Mucosa of rectum (tissue), 2 donors: ENCODE results near the gene FYN.

Source experiments
- H3K27ac ChIP-seq, 2 donors: one replicate each; pipeline ENCODE4 v1.7.0; 2013; ENCODE audit warnings: inconsistent platforms in 2 of 2, low read depth in 2 of 2, low read length in 2 of 2
- H3K27me3 ChIP-seq, 2 donors: one replicate each; pipeline ENCODE4 v1.7.0; 2013; ENCODE audit warnings: low read length in 2 of 2; ENCODE audit not compliant: control insufficient read depth in 2 of 2, insufficient read depth in 2 of 2
- H3K36me3 ChIP-seq, 2 donors: one replicate each; pipeline ENCODE4 v1.7.0; 2013; ENCODE audit warnings: low read length in 2 of 2; ENCODE audit not compliant: control insufficient read depth in 2 of 2, insufficient read depth in 2 of 2
- H3K4me1 ChIP-seq, 2 donors: one replicate each; pipeline ENCODE4 v1.7.0; 2013; ENCODE audit warnings: low read length in 2 of 2, mild to moderate bottlenecking in 1 of 2; ENCODE audit not compliant: control insufficient read depth in 2 of 2, insufficient read depth in 2 of 2
- H3K4me3 ChIP-seq, 2 donors: one replicate each; pipeline ENCODE4 v1.7.0; 2013; ENCODE audit warnings: low read length in 2 of 2
- H3K9ac ChIP-seq, 2 donors: one replicate each; pipeline ENCODE4 v1.7.0; 2013; ENCODE audit warnings: low read length in 2 of 2, low read depth in 1 of 2, mild to moderate bottlenecking in 1 of 2
- H3K9me3 ChIP-seq, 2 donors: one replicate each; pipeline ENCODE4 v1.7.0; 2013; ENCODE audit warnings: low read length in 2 of 2; ENCODE audit not compliant: control insufficient read depth in 2 of 2
- donor health status: healthy.
- donor health status: Normal muscosa, but diverticular disease.

FYN gene

DNA sequence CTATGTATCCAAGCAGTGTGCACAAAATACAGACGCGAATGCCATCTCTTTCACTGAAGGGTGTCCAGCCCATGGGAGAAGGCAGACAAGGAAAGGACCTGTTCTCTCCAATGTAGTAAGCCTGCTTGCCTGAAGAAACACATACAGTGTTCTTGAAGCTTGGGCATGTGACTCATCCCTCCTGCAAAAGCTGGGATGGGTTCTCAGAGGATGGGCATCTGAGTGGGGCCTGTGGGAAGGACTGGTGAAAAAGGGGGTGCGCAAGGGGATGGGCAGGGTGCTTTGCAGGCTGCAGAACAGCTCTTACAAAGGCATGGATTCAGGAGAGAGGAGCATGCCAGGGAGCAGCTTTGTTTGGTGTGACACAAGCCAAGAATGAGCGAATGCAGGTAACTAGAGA, 128.1 kb downstream of the FYN start:
- H3K9ac ChIP-seq: no peak overlapping the region
- peaks cover 0 to 2% of the 10 kb centered on the region in 2 donors for H3K27me3 ChIP-seq
- H3K4me3 ChIP-seq: no peak overlapping the region
- no peaks in the 10 kb centered on the region for H3K4me1 ChIP-seq
- no peaks in the 10 kb centered on the region for H3K9me3 ChIP-seq
- no peaks in the 10 kb centered on the region for H3K36me3 ChIP-seq
- H3K27ac ChIP-seq: no peak overlapping the region

DNA sequence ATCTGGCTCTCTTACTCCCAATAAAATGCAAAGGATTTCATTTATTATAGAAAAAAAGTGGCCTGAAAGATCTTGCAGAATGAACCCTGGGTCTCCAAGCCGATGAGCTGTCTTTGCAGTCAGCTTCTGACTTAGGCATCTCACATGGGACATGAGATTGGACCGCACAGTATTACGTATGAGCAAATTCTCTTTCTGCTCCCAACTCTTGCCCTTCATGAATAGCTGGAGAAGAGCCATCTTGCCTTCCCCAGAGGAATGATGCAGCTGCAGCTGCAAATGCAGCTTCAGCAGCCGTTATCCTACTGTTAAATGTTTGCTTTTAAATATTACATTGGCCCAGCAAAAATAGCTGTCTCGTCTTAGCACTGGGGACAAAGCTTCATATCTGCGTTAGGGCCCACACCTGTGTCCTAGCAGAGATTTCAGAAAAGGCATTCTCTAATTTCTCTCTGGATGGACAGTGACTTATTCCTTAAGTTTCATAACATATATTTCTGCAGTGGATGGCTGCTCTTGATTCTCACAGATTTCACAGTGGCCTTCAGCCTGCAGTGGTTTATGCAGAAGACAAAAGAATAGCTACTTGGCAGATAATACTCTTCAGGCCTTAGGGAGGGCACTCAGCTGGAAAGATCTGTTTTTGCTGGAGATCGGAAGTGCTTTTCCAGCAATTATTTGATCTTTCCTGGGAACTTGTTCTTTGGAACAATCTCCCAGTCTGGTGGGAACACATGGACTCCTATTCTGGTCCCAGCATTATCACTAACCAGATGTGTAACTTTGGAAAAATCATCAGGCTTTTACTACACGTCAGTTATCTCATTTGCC, 129.2 kb downstream of the FYN start:
- Histone ChIP-seq H3K4me1 (peaks cover 0 to under 1% of the 10 kb centered on the region in 2 donors), H3K9ac (no peak overlapping the region)

DNA sequence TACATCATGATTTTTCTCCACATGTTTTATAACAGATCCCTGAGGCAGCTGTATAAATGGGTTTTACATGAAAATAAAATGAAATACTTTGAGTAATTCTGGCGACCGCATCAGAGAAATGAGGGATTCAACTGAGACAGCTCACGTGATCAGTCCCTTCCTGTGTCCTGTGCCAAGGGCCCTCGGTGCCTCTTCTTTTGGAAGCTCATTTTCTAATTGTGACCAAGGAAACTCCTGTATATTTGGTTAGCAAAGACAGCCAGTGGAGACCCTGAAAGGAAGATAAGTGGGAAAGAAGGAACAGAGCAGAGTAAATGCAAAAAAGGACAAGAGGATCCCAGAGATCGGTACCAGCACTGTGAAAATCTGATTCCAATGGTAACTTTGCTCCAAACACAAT, 129.9 kb downstream of the FYN start:
- Histone ChIP-seq H3K27ac (no peak overlapping the region), H3K9ac (no peak overlapping the region), H3K4me1 (peaks cover 0 to 4% of the 10 kb centered on the region in 2 donors), H3K9me3 (no peaks in the 10 kb centered on the region), H3K27me3 (peaks cover 0 to 2% of the 10 kb centered on the region in 2 donors), H3K36me3 (no peaks in the 10 kb centered on the region), H3K4me3 (no peak overlapping the region)

More for the DNA sequence above, 129.2 kb downstream of the FYN start:
- H3K4me3 ChIP-seq: no peak overlapping the region
- peaks cover 0 to 2% of the 10 kb centered on the region in 2 donors for H3K27me3 ChIP-seq
- no peaks in the 10 kb centered on the region for H3K36me3 ChIP-seq
- H3K27ac ChIP-seq: no peak overlapping the region
- H3K9me3 ChIP-seq: no peaks in the 10 kb centered on the region

DNA sequence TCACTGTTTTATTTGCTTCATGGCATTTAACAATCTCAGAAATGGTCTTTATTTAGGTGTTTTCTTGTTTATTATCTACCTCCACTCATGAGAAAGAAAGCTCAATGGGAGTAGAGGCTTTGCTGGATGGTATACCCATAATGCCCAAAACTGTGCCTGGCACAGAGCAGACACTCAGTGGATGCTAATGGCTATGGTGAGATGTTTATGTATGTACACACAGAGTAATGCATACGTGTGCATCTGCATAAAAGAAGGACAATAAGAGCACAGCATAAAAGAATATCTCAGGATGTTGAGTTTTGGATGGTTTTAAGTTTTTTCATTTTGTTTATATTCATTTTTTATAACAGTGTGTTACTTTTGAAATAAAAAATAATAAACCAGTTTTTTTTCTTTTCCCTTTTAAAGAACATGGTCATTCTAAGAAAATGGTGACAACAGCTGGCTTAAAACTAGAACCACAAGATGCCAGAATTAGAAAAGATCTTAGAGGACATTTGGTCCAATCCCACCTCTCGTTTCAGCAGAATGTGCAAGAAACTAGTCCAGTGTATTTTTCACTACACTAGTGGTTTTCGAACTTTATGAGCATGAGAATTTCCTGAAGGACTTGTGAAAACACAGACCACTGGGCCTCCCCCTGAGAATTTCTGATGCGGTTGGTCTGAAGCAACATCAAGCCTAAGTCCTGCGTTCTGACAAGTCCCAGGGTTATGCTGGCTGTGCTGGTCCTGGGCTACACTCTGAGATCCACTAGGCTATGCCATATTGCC, 131.9 kb downstream of the FYN start:
- no peaks in the 10 kb centered on the region for H3K36me3 ChIP-seq
- peaks cover 0 to 4% of the 10 kb centered on the region in 2 donors for H3K4me1 ChIP-seq
- H3K9ac ChIP-seq: no peak overlapping the region
- H3K4me3 ChIP-seq: no peak overlapping the region
- H3K27me3 ChIP-seq: no peaks in the 10 kb centered on the region
- no peaks in the 10 kb centered on the region for H3K9me3 ChIP-seq
- H3K27ac ChIP-seq: no peak overlapping the region

DNA sequence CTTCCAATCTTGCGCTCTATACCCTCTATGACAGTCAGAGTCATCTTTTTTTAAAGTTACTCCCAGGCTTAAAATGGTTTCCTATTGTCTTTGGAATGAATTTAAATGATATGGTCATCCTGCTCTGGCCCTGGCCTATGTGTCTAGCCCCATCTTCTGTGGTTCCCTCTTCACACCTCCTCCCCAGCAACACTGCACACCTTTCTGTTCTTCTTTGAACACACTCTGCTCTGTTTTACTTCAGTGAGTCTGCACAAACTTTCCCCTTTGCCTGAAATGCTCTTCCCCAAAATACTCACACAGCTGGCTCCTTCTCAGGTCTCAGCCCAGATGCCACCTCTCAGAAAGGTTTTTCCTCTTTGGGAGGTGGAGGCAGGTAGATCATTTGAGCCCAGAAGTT, 132.7 kb downstream of the FYN start:
- no peak overlapping the region for H3K4me3 ChIP-seq
- H3K27ac ChIP-seq: no peak overlapping the region
- H3K9me3 ChIP-seq: no peaks in the 10 kb centered on the region
- no peaks in the 10 kb centered on the region for H3K27me3 ChIP-seq
- H3K9ac ChIP-seq: no peak overlapping the region
- H3K36me3 ChIP-seq: no peaks in the 10 kb centered on the region
- peaks cover 0 to 4% of the 10 kb centered on the region in 2 donors for H3K4me1 ChIP-seq

DNA sequence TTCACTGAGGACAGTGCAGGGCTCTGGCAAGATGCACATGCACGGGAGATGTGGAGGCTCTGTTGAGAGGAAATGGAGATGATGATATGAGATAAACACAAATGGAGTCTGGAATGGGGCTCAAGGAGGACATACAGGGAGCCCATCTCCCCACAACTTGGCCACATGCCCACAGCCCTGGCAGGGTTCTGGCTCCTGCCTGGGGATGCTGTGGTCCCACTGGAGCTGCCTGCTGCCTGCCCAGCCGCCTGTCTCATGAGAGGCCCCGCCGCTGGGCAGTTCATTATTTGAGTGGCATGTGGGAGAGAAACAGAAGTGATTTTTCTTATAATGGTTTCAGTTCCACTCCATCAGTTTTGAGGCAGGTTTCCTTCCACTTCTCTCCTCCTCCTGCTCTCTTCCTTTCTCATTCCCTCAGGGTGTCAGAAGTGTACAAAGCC, 134.0 kb downstream of the FYN start:
- H3K4me3 ChIP-seq: no peak overlapping the region
- peaks cover 0 to 4% of the 10 kb centered on the region in 2 donors for H3K4me1 ChIP-seq
- H3K36me3 ChIP-seq: no peaks in the 10 kb centered on the region
- H3K27ac ChIP-seq: no peak overlapping the region
- H3K27me3 ChIP-seq: no peaks in the 10 kb centered on the region
- no peak overlapping the region for H3K9ac ChIP-seq
- H3K9me3 ChIP-seq: no peaks in the 10 kb centered on the region

DNA sequence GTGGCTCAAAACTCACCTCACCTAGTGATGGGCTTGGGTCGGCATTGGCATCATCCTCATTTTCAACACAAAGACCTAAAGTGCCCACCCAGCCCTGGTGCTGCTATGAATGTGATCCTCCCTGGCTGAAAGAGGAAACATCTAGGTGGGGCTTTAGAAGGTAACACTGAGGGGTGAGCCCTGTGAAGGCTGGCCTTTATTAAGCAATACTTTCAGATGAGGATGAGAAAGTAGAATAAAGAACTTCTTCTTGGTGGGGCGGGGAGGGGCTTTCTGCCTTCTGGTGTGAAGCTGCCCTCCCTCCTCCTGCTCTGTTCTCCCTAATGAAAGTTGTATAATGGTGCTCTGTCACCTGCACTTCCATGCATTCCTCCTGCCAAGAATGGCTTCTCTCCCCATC, 134.6 kb downstream of the FYN start:
- Histone ChIP-seq H3K27me3 (no peaks in the 10 kb centered on the region), H3K4me3 (no peak overlapping the region), H3K9ac (no peak overlapping the region), H3K27ac (no peak overlapping the region), H3K4me1 (peaks cover 0 to 4% of the 10 kb centered on the region in 2 donors), H3K9me3 (no peaks in the 10 kb centered on the region), H3K36me3 (no peaks in the 10 kb centered on the region)

DNA sequence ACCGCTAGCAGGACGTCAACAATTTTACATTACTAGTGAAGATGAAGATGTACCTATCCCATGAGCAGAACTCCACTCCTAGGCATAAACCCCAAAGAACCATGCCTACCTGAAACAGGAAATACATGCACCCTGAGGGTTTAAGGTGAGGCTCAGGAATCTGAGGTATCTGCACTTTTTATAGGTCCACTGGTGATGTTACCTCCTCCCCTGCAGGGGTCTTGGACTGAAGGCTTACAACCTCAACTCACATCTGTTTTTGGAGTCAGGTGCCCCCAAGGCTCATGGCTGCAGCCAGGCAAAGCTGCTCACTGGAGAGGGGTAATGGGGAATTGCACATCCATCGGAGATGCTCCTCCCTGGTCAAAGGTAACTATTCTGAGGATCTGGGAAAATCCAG, 135.1 kb downstream of the FYN start:
- no peaks in the 10 kb centered on the region for H3K36me3 ChIP-seq
- peaks cover 0 to 4% of the 10 kb centered on the region in 2 donors for H3K4me1 ChIP-seq
- no peak overlapping the region for H3K9ac ChIP-seq
- no peak overlapping the region for H3K27ac ChIP-seq
- no peak overlapping the region for H3K4me3 ChIP-seq
- no peaks in the 10 kb centered on the region for H3K9me3 ChIP-seq
- no peaks in the 10 kb centered on the region for H3K27me3 ChIP-seq

DNA sequence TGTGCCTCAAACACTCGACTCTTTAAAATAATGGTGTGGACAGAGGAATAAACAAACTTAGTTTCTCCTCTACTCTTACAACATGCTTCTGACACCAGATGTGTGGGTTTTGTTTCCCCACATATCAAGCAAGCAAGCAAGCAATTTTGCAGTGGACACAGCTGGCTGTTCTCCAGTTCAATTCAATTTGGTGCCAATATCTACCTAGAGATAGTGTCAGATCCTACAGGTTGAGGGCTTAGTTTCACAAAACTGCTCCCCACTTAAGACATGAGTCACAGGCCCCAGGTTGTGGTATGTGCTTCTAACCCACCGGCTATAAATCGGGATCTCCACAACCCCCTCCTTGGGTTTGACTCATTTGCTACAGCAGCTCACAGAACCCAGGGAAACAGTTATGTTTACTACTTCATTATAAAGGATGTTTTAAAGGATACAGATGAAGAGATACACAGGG, 136.2 kb downstream of the FYN start:
- Histone ChIP-seq H3K4me1 (peaks cover 0 to 4% of the 10 kb centered on the region in 2 donors), H3K9me3 (no peaks in the 10 kb centered on the region), H3K27me3 (no peaks in the 10 kb centered on the region), H3K4me3 (no peak overlapping the region), H3K27ac (no peak overlapping the region), H3K36me3 (no peaks in the 10 kb centered on the region), H3K9ac (no peak overlapping the region)

DNA sequence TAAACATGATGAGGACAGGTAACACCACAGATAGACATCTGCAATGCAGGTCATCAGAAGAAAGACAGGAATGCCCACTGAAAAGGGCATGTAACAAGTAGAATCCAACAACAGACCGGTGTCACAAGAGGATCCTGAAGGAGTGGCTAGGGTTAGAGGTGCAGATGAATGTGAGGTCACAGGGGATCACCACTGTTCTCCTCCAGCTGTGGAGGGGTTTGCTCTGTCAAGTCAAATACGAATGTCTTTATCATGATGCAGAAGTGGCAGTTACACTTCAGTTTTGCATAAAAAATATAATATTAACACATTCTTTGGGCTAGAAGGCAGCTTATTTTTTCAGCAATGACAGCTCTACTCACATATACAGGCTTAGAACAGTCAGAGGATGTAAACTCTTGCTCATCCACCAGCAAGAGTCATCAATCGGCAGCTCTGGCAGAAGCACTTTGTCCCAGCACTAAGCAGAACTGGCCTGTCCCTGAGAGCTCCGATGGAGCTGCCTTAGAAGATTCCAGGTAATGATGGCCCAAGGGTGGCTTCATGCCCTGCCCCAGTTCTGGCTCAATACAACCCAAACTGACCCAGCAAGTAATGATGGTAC, 137.1 kb downstream of the FYN start:
- Histone ChIP-seq H3K36me3 (no peaks in the 10 kb centered on the region), H3K4me1 (peaks cover 0 to 4% of the 10 kb centered on the region in 2 donors), H3K9ac (no peak overlapping the region), H3K4me3 (no peak overlapping the region), H3K9me3 (no peaks in the 10 kb centered on the region), H3K27ac (no peak overlapping the region), H3K27me3 (no peaks in the 10 kb centered on the region)
